OCI-M2 (cell line): Measurements from ENCODE around the gene ADA.
"Not testable (repeated sequence)": the region's sequence is repeated elsewhere in the genome, so short reads cannot be mapped to it uniquely, and the experiment has no call there.

ENCODE experiments used
- DNase-seq: peaks from one replicate; lab custom pipeline; 2025; ENCODE audit not compliant: unreplicated experiment; lab: John Stamatoyannopoulos, UW

Gene ADA

GRCh38 chr20:44678990-44679611 is 27.6 kb upstream of the ADA start:
- no peak for DNase-seq

- DNase-seq: no peak
Observed at GRCh38 chr20:44678242-44678641, 26.7 kb upstream of the ADA start.

GRCh38 chr20:44672318-44672902 is 20.9 kb upstream of the ADA start:
- not testable (repeated sequence) for DNase-seq

DNA sequence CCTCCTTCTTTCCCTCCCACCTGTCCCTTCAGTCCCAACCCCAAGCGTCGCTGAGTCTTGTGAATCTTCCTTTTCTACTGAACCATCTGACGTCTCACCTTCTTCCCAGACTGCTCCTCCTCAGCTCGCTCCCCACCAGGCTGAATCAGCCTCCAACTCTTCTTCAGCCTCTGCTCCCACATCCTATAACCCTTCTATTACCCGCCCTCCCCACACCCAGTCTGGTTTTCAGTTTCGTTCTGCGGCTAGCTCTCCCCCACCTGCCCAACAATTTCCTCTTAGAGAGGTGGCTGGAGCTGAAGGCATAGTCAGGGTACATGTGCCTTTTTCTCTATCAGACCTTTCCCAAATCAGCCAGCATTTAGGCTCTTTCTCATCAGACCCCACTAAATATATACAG is 20.0 kb upstream of the ADA start:
- not testable (repeated sequence) for DNase-seq

- DNase-seq: not testable (repeated sequence)
Observed at GRCh38 chr20:44670851-44671250, 19.4 kb upstream of the ADA start.

- no peak for DNase-seq
Observed at GRCh38 chr20:44666066-44666465, 14.6 kb upstream of the ADA start.

- no peak for DNase-seq
Observed at GRCh38 chr20:44664131-44664530, 12.6 kb upstream of the ADA start.

DNA sequence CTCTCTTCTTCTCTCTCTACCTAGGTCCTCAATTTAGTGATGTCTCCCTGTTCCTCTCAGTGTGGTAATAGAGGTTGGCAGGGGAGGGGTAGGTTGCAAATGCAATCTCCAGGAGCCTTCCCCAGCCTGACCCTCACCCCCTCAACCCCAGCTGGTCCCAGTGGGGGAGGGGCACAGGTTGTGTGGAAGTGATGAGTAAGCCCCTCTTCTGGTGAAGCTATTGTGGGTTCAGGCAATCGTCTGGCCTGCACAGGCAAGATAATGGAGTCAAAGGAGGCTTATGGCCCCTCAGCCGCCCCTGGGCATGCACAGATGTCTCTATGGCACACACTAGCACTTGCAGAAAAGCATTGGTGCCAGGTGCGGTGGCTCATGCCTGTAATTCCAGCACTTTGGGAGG is 10.8 kb upstream of the ADA start:
- no peak for DNase-seq

DNA sequence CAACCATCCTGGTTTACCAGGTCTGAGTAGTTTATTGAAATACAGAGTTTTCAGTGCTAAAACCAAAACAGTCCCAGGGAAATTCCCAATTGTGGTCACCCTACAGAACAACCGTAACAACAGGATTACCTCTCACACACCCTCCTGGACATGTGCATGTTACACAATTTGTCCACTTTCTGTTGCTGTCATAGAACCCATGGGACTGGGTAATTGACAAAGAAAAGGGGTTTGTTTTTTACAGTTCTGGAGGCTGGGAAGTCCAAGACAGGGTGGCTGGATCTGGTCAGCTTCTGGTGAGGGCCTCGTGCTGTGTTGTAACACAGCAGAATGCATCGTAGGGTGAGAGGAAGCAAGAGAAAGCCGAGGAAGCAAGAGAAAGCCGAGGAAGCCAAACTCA is 9.1 kb upstream of the ADA start:
- DNase-seq: no peak

- no peak for DNase-seq
Observed at GRCh38 chr20:44659931-44660330, 8.4 kb upstream of the ADA start.

GRCh38 chr20:44658810-44659209 is 7.3 kb upstream of the ADA start:
- no peak for DNase-seq

- DNase-seq: no peak
Observed at GRCh38 chr20:44657875-44658274, 6.4 kb upstream of the ADA start.

GRCh38 chr20:44656448-44656847 is 4.9 kb upstream of the ADA start:
- DNase-seq: no peak

- not testable (repeated sequence) for DNase-seq
Observed at GRCh38 chr20:44654210-44654609, 2.7 kb upstream of the ADA start.

DNA sequence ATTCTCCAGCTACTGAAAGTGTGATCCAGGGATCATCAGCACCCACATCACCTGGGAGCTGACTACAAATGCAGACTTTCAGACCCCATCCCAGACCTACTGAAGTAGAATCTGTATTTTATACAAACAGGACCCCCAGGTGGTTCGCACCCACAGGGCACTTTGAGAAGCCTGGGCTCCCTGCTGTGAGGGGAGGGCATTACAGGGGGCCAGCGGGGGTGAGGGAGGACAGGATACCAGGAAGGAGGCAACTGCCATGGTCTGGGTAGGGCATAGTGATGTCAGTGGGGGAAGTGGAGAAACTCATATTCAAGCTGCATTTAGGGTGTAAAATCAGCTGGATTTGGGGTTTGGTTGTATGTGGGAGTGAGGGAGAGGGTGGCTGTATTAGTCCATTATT is 2.0 kb upstream of the ADA start:
- DNase-seq: no peak

DNA sequence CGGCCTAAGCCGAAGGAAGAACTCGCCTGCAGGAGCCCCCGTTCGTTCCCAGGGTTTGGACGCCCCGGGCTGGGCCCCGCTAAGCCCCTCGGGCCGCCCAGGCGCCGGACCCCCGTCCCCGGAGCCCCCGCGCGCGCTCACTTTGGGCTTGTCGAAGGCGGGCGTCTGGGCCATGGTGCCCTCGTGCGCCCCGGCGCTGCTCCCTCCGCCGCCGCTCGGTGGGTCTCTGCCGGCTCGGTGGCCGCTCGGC is 140 bp downstream of the ADA start:
- no peak for DNase-seq

- no peak for DNase-seq
Observed at GRCh38 chr20:44650771-44651433, 597 bp downstream of the ADA start.

DNA sequence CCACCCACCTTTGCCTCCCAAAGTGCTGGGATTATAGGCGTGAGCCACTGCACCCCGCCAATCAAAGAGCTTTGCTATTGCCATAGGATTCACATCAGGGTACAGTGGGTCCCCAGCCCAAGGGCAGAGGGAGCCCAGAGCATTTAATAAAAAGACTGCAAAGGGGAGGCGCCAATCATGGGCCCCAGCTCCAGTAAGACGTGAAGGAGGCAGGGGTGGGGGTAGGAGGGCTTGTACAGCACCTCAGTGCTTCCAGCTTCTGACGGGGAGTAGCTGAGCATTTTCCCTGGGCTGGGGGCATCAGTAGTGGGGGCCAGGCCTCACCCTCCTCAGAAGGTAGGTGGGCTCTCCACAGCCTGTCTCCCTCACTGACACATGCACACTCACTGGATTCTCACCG is 1.5 kb downstream of the ADA start:
- no peak for DNase-seq

- no peak for DNase-seq
Observed at GRCh38 chr20:44649126-44649525, 2.4 kb downstream of the ADA start.

- DNase-seq: no peak
Observed at GRCh38 chr20:44648579-44648978, 2.9 kb downstream of the ADA start.

- DNase-seq: no peak
Observed at GRCh38 chr20:44648068-44648467, 3.4 kb downstream of the ADA start.

GRCh38 chr20:44646641-44647274 is 4.7 kb downstream of the ADA start:
- no peak for DNase-seq
